GM23338 (cell line): ENCODE results near the gene USP33.

ENCODE experiments used
- CREB1 ChIP-seq: fragments of 250-450 bp; sonication (Bioruptor Pico); IDR thresholded peaks from 2 replicates; pipeline ENCODE4 v1.5.0; 2020; ENCODE audit warnings: low read depth, mild to moderate bottlenecking, moderate library complexity
- EZH2 ChIP-seq: fragments of 200-600 bp; sonication (generic); IDR thresholded peaks from one replicate; pipeline ENCODE4 v1.8.0; 2017; ENCODE audit warnings: antibody characterized with exemption, mild to moderate bottlenecking, low read depth; ENCODE audit not compliant: unreplicated experiment
- EZH2phosphoT487 ChIP-seq: fragments of 200-600 bp; sonication (generic); IDR thresholded peaks from one replicate; pipeline ENCODE4 v1.8.1; 2018; ENCODE audit warnings: antibody characterized with exemption; ENCODE audit not compliant: unreplicated experiment
- JUNB ChIP-seq: IDR thresholded peaks from one replicate; pipeline ENCODE4 v1.6.1; 2016; ENCODE audit warnings: antibody characterized with exemption; ENCODE audit not compliant: unreplicated experiment
- POLR2AphosphoS5 ChIP-seq: IDR thresholded peaks from 2 replicates; pipeline ENCODE4 v1.6.1; 2016; ENCODE audit warnings: antibody characterized with exemption, low read depth
- ZNF331 ChIP-seq: fragments of 250-450 bp; sonication (Bioruptor Pico); IDR thresholded peaks from 2 replicates; pipeline ENCODE4 v1.5.0; 2020; ENCODE audit warnings: low read depth, mild to moderate bottlenecking, moderate library complexity
- TF ChIP-seq, protein P1 (sequence below), 2 experiments: fragments of 200-600 bp in 1 of 2; sonication (generic) in 1 of 2; conservative IDR thresholded peaks; 2 replicates each; pipeline versions ENCODE4 v1.5.1 to v1.6.1; 2016 to 2017; ENCODE audit warnings: antibody characterized with exemption in 2 of 2, low read depth in 2 of 2, mild to moderate bottlenecking in 2 of 2, moderate library complexity in 1 of 2
- TF ChIP-seq, protein P2 (sequence below): IDR thresholded peaks from one replicate; pipeline ENCODE4 v1.6.1; 2018; ENCODE audit warnings: antibody characterized with exemption; ENCODE audit not compliant: unreplicated experiment
- TF ChIP-seq, protein P3 (sequence below): IDR thresholded peaks from 2 replicates; pipeline ENCODE4 v1.6.1; 2016; ENCODE audit warnings: antibody characterized with exemption
- TF ChIP-seq, protein P4 (sequence below): fragments of 250-450 bp; sonication (Bioruptor Pico); IDR thresholded peaks from 2 replicates; pipeline ENCODE4 v1.5.0; 2020; ENCODE audit warnings: mild to moderate bottlenecking, moderate library complexity

DNA sequence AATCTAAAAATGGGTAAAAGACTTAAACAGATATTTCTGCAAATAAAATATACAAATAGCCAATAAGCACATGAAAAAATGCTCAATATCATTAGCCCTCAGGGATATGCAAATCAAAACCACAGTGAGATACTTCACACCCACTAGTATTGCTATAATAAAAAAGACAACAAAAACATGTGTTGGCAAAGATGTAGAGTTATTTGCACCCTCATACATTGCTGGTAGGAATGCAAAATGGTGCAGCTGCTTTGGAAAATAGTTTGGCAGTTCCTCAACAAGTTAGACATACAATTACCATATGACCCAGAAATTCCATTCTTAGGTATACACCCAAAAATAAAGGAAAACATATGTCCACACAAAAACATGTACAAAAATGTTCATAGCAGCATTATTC, 107.4 kb downstream of the USP33 start:
- TF ChIP-seq EZH2phosphoT487 (no peak), POLR2AphosphoS5 (no peak), EZH2 (no peak), CREB1 (CRISPR knock-in tag) (no peak), JUNB (no peak), ZNF331 (CRISPR knock-in tag) (no peak)
- TF ChIP-seq, protein P1, sequence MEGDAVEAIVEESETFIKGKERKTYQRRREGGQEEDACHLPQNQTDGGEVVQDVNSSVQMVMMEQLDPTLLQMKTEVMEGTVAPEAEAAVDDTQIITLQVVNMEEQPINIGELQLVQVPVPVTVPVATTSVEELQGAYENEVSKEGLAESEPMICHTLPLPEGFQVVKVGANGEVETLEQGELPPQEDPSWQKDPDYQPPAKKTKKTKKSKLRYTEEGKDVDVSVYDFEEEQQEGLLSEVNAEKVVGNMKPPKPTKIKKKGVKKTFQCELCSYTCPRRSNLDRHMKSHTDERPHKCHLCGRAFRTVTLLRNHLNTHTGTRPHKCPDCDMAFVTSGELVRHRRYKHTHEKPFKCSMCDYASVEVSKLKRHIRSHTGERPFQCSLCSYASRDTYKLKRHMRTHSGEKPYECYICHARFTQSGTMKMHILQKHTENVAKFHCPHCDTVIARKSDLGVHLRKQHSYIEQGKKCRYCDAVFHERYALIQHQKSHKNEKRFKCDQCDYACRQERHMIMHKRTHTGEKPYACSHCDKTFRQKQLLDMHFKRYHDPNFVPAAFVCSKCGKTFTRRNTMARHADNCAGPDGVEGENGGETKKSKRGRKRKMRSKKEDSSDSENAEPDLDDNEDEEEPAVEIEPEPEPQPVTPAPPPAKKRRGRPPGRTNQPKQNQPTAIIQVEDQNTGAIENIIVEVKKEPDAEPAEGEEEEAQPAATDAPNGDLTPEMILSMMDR (conservative IDR thresholded peaks at IDR 0.05; ENCODE audit: low read depth in 2 of 2): no peak
- TF ChIP-seq, protein P2, sequence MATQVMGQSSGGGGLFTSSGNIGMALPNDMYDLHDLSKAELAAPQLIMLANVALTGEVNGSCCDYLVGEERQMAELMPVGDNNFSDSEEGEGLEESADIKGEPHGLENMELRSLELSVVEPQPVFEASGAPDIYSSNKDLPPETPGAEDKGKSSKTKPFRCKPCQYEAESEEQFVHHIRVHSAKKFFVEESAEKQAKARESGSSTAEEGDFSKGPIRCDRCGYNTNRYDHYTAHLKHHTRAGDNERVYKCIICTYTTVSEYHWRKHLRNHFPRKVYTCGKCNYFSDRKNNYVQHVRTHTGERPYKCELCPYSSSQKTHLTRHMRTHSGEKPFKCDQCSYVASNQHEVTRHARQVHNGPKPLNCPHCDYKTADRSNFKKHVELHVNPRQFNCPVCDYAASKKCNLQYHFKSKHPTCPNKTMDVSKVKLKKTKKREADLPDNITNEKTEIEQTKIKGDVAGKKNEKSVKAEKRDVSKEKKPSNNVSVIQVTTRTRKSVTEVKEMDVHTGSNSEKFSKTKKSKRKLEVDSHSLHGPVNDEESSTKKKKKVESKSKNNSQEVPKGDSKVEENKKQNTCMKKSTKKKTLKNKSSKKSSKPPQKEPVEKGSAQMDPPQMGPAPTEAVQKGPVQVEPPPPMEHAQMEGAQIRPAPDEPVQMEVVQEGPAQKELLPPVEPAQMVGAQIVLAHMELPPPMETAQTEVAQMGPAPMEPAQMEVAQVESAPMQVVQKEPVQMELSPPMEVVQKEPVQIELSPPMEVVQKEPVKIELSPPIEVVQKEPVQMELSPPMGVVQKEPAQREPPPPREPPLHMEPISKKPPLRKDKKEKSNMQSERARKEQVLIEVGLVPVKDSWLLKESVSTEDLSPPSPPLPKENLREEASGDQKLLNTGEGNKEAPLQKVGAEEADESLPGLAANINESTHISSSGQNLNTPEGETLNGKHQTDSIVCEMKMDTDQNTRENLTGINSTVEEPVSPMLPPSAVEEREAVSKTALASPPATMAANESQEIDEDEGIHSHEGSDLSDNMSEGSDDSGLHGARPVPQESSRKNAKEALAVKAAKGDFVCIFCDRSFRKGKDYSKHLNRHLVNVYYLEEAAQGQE: no peak
- TF ChIP-seq, protein P3, sequence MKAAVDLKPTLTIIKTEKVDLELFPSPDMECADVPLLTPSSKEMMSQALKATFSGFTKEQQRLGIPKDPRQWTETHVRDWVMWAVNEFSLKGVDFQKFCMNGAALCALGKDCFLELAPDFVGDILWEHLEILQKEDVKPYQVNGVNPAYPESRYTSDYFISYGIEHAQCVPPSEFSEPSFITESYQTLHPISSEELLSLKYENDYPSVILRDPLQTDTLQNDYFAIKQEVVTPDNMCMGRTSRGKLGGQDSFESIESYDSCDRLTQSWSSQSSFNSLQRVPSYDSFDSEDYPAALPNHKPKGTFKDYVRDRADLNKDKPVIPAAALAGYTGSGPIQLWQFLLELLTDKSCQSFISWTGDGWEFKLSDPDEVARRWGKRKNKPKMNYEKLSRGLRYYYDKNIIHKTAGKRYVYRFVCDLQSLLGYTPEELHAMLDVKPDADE: no peak
- TF ChIP-seq, protein P4, sequence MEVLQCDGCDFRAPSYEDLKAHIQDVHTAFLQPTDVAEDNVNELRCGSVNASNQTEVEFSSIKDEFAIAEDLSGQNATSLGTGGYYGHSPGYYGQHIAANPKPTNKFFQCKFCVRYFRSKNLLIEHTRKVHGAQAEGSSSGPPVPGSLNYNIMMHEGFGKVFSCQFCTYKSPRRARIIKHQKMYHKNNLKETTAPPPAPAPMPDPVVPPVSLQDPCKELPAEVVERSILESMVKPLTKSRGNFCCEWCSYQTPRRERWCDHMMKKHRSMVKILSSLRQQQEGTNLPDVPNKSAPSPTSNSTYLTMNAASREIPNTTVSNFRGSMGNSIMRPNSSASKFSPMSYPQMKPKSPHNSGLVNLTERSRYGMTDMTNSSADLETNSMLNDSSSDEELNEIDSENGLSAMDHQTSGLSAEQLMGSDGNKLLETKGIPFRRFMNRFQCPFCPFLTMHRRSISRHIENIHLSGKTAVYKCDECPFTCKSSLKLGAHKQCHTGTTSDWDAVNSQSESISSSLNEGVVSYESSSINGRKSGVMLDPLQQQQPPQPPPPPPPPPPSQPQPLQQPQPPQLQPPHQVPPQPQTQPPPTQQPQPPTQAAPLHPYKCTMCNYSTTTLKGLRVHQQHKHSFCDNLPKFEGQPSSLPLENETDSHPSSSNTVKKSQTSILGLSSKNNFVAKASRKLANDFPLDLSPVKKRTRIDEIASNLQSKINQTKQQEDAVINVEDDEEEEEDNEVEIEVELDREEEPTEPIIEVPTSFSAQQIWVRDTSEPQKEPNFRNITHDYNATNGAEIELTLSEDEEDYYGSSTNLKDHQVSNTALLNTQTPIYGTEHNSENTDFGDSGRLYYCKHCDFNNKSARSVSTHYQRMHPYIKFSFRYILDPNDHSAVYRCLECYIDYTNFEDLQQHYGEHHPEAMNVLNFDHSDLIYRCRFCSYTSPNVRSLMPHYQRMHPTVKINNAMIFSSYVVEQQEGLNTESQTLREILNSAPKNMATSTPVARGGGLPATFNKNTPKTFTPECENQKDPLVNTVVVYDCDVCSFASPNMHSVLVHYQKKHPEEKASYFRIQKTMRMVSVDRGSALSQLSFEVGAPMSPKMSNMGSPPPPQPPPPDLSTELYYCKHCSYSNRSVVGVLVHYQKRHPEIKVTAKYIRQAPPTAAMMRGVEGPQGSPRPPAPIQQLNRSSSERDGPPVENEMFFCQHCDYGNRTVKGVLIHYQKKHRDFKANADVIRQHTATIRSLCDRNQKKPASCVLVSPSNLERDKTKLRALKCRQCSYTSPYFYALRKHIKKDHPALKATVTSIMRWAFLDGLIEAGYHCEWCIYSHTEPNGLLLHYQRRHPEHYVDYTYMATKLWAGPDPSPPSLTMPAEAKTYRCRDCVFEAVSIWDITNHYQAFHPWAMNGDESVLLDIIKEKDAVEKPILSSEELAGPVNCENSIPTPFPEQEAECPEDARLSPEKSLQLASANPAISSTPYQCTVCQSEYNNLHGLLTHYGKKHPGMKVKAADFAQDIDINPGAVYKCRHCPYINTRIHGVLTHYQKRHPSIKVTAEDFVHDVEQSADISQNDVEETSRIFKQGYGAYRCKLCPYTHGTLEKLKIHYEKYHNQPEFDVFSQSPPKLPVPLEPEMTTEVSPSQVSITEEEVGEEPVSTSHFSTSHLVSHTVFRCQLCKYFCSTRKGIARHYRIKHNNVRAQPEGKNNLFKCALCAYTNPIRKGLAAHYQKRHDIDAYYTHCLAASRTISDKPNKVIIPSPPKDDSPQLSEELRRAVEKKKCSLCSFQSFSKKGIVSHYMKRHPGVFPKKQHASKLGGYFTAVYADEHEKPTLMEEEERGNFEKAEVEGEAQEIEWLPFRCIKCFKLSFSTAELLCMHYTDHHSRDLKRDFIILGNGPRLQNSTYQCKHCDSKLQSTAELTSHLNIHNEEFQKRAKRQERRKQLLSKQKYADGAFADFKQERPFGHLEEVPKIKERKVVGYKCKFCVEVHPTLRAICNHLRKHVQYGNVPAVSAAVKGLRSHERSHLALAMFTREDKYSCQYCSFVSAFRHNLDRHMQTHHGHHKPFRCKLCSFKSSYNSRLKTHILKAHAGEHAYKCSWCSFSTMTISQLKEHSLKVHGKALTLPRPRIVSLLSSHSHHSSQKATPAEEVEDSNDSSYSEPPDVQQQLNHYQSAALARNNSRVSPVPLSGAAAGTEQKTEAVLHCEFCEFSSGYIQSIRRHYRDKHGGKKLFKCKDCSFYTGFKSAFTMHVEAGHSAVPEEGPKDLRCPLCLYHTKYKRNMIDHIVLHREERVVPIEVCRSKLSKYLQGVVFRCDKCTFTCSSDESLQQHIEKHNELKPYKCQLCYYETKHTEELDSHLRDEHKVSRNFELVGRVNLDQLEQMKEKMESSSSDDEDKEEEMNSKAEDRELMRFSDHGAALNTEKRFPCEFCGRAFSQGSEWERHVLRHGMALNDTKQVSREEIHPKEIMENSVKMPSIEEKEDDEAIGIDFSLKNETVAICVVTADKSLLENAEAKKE (CRISPR knock-in tag): no peak
